Measurements from ENCODE around the gene ETFB. TPM values are rescaled to one million over a fixed set of nuclear protein-coding genes. Genes with fewer than 3 reads are reported as not detected.

ETFB gene
- total and polyA plus RNA-seq, 2 donors from 2014 or later, result 76.8 to 620 TPM

GRCh38 chr19:51367565-51368365 lies 1.6 kb upstream of the ETFB start:
- peak; percentile 99 to 100 (median 100) for DNase-seq
- Histone ChIP-seq H3K4me1 (ENCODE audit: control insufficient read depth in 2 of 3, insufficient read depth in 2 of 3, low read depth in 1 of 3, low read length in 3 of 3) (peaks cover 0 to 17% (median 3%) of the 10 kb centered on the region in 3 donors), H3K9me3 (ENCODE audit: control insufficient read depth in 2 of 3, insufficient read depth in 1 of 3, low read length in 3 of 3) (no peaks in the 10 kb centered on the region), H3K27ac (ENCODE audit: low read depth in 2 of 2, low read length in 2 of 2) (peak overlapping the region; percentile 97), H3K9ac (ENCODE audit: low read length in 3 of 3) (peak overlapping the region; percentile 59 to 94 (median 83)), H3K36me3 (ENCODE audit: control insufficient read depth in 2 of 3, insufficient read depth in 3 of 3, low read length in 3 of 3) (no peaks in the 10 kb centered on the region), H3K4me3 (ENCODE audit: low read length in 3 of 3) (peak overlapping the region; percentile 85 to 94 (median 87)), H3K27me3 (ENCODE audit: control insufficient read depth, insufficient read depth, low read length) (no peaks in the 10 kb centered on the region)
- FAIRE-seq, result peak; percentile 95
- intact Hi-C loops (cut with DNase I), result no loop called here
- TF ChIP-seq, protein P1, sequence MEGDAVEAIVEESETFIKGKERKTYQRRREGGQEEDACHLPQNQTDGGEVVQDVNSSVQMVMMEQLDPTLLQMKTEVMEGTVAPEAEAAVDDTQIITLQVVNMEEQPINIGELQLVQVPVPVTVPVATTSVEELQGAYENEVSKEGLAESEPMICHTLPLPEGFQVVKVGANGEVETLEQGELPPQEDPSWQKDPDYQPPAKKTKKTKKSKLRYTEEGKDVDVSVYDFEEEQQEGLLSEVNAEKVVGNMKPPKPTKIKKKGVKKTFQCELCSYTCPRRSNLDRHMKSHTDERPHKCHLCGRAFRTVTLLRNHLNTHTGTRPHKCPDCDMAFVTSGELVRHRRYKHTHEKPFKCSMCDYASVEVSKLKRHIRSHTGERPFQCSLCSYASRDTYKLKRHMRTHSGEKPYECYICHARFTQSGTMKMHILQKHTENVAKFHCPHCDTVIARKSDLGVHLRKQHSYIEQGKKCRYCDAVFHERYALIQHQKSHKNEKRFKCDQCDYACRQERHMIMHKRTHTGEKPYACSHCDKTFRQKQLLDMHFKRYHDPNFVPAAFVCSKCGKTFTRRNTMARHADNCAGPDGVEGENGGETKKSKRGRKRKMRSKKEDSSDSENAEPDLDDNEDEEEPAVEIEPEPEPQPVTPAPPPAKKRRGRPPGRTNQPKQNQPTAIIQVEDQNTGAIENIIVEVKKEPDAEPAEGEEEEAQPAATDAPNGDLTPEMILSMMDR (IDR thresholded peaks at IDR 0.05; ENCODE audit: borderline replicate concordance, extremely low read depth, insufficient read depth), result peak; percentile 2

- intact Hi-C loops (cut with DNase I), result no loop called here
- no peaks in the 10 kb centered on the region for H3K27me3 ChIP-seq (ENCODE audit: control insufficient read depth, insufficient read depth, low read length)
- peaks cover 0 to 17% (median 5%) of the 10 kb centered on the region in 3 donors for H3K4me1 ChIP-seq (ENCODE audit: control insufficient read depth in 2 of 3, insufficient read depth in 2 of 3, low read depth in 1 of 3, low read length in 3 of 3)
- peak overlapping the region; percentile 85 to 94 (median 87) for H3K4me3 ChIP-seq (ENCODE audit: low read length in 3 of 3)
- TF ChIP-seq, protein P1 (IDR thresholded peaks at IDR 0.05; ENCODE audit: borderline replicate concordance, extremely low read depth, insufficient read depth), result no peak
- H3K36me3 ChIP-seq (ENCODE audit: control insufficient read depth in 2 of 3, insufficient read depth in 3 of 3, low read length in 3 of 3), result no peaks in the 10 kb centered on the region
- peak overlapping the region; percentile 97 for H3K27ac ChIP-seq (ENCODE audit: low read depth in 2 of 2, low read length in 2 of 2)
- H3K9ac ChIP-seq (ENCODE audit: low read length in 3 of 3), result peak overlapping the region; percentile 54 to 94 (median 83)
- no peaks in the 10 kb centered on the region for H3K9me3 ChIP-seq (ENCODE audit: control insufficient read depth in 2 of 3, insufficient read depth in 1 of 3, low read length in 3 of 3)
- peak in 1 of 5 donors; percentile 90 for DNase-seq
- FAIRE-seq, result no peak
These were observed 1.0 kb upstream of the ETFB start for GRCh38 chr19:51367255-51367564.

GRCh38 chr19:51366389-51367254 lies 434 bp upstream of the ETFB start:
- H3K27ac ChIP-seq (ENCODE audit: low read depth in 2 of 2, low read length in 2 of 2), result peak overlapping the region; percentile 97
- TF ChIP-seq, protein P1 (IDR thresholded peaks at IDR 0.05; ENCODE audit: borderline replicate concordance, extremely low read depth, insufficient read depth), result no peak
- no peaks in the 10 kb centered on the region for H3K27me3 ChIP-seq (ENCODE audit: control insufficient read depth, insufficient read depth, low read length)
- peak overlapping the region; percentile 85 to 94 (median 87) for H3K4me3 ChIP-seq (ENCODE audit: low read length in 3 of 3)
- FAIRE-seq, result peak; percentile 35
- peak overlapping the region; percentile 83 to 94 (median 90) for H3K9ac ChIP-seq (ENCODE audit: low read length in 3 of 3)
- H3K4me1 ChIP-seq (ENCODE audit: control insufficient read depth in 2 of 3, insufficient read depth in 2 of 3, low read depth in 1 of 3, low read length in 3 of 3), result peaks cover 0 to 17% (median 5%) of the 10 kb centered on the region in 3 donors
- H3K9me3 ChIP-seq (ENCODE audit: control insufficient read depth in 2 of 3, insufficient read depth in 1 of 3, low read length in 3 of 3), result no peaks in the 10 kb centered on the region
- no peaks in the 10 kb centered on the region for H3K36me3 ChIP-seq (ENCODE audit: control insufficient read depth in 2 of 3, insufficient read depth in 3 of 3, low read length in 3 of 3)
- intact Hi-C loops (cut with DNase I), result no loop called here
- peak; percentile 99 for DNase-seq
